Femur (tissue), 1 donor: ENCODE measurements around the gene RMI2.

ENCODE experiments used
- DNase-seq: peaks from one replicate; pipeline ENCODE4 v3.0.0-alpha.2; 2017

The RMI2 gene

GRCh38 chr16:11310634-11310977 is 34.7 kb upstream of the RMI2 start:
- DNase-seq = no peak

DNA sequence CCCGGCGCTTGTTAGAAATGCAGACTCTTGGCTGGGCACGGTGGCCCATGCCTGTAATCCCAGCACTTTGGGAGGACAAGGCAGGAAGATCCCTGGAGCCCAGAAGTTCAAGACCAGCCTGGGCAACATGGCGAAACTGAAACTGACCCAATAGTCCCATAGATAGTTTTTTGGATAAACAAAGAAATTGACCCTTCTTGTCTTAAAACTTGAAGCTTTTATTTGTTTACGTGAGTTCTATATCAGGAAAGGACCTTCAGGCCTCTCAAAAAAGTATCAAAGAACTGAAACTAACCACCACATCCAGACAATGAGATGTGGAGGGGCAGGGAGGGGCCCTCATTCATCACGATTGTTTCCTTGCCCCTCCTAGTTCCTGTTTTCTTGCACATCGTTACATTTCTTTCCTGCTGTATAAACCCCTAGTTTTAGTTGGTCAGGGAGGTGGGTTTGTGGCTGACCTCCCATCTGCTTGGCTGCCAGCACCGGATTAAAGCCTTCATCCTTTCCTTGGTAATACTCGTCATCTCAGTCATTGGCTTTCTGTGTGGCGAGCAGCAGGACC is 34.2 kb upstream of the RMI2 start:
- no peak for DNase-seq

- DNase-seq = no peak
These were observed 32.4 kb upstream of the RMI2 start for GRCh38 chr16:11312718-11313492.

DNA sequence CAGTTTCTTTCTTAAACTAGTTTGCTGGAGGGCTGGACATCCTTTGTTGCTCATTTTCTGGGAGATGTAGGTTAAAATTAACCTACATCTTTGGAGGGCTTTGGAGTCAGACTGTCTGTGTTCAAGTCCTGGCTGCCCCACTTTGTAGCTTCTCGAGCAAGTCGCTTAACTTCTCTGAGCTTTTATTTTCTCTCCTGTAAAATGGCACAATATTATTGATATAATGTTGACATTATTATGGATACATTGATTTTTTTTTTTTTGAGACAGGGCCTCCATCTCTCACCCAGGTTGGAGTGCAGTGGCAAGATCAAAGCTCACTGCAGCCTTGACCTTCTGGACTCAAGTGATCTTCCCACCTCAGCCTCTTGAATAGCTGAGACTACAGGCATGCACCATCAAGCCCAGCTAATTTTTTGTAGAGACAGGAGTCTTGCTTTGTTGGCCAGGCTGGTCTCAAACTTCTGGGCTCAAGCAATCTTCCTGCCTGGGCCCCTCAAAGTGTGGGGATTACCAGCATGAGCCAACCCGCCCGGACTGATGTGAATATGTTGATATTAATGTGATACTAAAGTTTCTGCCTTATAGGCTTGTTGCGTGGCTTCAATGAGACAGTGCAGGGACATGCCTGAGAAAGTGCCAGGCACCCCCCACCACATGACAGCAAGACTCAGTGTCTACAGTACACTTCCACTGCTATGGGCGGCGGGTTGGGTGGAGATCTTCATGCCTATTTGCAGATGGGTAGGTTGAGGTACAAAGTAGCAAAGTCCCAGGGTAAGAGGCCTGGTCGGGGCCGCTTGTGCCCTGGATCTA is 31.6 kb upstream of the RMI2 start:
- DNase-seq = no peak

DNA sequence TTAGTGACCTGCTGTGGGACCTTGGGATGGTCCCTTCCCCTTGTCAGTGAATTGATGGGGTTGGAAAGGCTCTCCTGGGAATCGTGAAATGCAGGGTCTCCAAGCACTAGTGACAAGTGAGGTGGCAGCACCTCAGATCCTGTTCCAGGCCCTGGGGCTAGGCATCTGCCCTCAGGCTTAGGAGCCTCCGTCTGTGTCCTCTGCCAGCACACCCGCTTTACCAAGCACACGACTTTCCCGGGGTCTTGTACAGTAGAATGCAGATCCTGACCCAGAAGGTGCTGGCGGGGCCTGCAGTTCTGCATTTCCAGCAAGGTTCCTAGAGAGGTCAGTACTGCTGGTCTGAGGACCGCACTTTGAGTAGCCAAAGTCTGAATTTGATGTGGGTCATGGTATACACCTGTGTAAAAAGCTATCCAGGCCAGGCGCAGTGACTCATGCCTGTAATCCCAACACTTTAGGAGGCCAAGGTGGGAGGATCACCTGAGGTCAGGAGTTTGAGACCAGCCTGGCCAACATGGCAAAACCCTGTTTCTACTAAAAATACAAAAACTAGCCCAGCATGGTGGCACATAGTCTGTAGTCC is 30.9 kb upstream of the RMI2 start:
- DNase-seq = no peak

- no peak for DNase-seq
These were observed 29.7 kb upstream of the RMI2 start for GRCh38 chr16:11315510-11315909.

DNA sequence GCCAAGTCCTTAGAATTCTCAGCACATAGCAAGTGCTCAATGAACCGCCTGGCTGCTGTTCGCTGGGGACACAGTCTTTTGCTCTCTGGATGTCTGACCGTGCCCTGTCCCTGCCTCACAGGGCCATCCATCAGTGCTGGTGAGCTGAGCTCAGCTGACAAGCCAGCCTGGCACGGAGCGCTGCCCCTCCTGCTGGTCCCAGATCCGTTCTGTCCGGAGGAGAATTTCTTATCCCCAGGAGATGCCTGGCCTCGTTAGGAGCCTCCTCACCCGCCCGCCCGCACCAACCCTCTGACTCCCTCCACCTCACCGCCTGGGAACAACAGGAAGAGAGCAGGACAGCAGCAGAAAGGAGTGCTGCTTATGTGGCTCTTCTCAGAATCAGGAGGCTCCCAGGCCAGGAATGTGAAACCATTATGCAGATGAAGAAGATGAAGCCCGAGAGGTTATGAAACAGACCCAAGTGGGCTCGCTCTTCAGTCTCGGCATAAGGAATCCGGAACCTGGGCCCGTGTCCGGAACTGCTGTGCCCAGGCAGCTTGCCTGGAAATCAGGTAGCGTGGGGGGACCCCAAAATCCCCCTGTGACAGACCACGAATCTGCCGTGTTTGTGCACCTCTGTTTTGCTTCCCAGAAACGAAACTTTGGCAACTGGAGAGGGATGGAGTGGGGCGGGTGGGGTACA is 28.8 kb upstream of the RMI2 start:
- no peak for DNase-seq

DNA sequence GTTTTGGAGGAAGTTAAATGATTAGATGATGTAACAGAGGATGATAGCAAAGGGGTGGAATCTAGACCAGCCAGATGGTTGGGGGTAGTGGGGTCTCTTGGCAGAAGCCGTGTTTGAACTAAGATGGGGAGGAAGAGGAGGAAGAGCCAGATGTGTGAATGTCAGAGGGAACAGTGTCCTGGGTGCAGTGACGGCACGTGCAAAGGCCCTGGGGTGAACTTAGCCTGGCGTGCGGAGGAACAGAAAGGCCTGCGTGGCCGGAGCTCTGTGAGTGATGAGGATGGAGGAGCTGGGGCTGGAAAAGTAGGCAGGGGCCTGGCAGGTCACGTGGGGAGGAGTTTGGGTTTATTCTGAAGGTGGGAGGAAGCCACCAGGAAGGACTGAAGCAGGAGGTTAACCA is 26.4 kb upstream of the RMI2 start:
- DNase-seq = no peak

- no peak for DNase-seq
These were observed 25.6 kb upstream of the RMI2 start for GRCh38 chr16:11319529-11320146.

GRCh38 chr16:11320170-11320569 is 25.1 kb upstream of the RMI2 start:
- DNase-seq = no peak

DNA sequence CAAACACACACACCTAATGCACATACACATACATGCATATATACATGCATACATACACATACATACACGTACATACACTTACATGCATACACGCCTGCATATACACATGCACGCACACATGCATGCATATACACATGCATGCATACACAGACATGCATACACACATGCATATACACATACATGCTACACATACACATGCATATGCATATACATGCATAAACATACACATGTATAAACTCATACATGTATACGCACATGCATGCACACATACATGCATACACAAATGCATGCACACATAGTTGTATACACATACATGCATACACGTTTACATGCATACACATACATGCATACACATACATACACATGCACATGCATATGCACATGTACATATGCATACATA is 23.6 kb upstream of the RMI2 start:
- no peak for DNase-seq

- DNase-seq = no peak
These were observed 22.4 kb upstream of the RMI2 start for GRCh38 chr16:11322823-11323222.

DNA sequence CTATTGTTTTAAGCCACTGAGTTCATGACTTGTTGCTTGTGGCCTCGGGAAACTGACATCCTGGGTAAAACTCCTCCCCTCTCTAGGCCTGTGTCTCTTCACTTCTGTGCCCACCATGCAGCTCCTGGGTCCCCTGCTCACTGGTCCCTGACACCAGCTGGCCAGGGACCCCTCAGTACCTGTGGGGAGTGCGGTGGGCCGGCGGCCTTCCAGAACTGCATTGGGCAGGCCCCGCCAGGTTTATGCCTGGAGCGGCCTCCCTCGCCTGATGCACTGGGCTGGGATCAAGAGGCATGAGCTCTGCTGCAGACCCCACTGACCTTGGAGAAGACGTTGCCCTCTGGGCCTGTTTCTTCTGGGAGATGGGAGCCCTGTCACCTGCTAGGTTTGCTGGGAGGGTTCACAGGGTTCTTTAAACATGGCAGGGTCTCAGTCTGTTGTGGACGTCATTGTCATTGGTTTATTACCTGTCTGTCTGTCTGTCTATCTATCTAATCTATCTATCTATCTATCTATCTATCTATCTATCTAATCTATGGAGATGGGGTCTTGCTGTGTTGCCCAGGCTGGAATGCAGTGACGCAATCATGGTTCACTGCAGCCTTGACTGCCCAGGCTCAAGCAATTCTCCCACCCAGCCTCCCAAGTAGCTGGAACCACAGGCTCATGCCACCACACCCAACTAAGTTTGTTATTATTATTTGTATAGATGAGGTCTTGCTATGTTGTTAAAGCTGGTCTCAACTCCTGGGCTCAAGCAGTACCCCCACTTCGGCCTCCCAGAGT is 21.5 kb upstream of the RMI2 start:
- DNase-seq = no peak

- DNase-seq = no peak
These were observed 19.7 kb upstream of the RMI2 start for GRCh38 chr16:11325404-11326083.

DNA sequence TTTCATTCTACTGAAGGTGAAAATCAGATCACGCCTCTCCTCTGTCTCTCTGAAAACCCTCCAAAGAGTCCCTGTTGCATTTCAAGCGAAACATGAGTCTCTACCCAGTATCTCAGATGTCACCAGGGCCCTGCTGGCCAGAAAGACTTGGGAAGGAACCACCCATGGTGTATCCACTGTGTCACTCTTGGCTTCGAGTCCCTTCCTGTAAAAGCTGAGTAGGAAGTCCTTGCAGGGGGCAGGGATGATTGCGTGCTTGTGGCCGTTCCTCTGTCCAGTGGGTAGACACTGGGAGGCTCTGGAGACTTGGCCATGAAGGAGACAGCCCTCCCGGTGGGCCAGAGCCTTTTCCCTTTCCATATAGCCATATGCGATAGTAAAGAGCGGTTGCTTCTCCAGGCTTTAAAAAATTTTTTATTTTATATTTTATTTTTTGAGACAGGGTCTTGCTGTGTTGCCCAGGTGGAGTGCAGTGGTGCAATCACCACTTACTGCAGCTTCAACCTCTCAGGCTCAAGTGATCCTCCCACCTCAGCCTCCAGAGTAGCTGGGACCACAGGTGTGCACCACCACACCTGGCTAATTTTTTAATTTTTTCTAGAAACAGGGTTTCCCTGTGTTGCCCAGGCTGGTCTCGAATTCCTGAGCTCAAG is 19.0 kb upstream of the RMI2 start:
- no peak for DNase-seq

DNA sequence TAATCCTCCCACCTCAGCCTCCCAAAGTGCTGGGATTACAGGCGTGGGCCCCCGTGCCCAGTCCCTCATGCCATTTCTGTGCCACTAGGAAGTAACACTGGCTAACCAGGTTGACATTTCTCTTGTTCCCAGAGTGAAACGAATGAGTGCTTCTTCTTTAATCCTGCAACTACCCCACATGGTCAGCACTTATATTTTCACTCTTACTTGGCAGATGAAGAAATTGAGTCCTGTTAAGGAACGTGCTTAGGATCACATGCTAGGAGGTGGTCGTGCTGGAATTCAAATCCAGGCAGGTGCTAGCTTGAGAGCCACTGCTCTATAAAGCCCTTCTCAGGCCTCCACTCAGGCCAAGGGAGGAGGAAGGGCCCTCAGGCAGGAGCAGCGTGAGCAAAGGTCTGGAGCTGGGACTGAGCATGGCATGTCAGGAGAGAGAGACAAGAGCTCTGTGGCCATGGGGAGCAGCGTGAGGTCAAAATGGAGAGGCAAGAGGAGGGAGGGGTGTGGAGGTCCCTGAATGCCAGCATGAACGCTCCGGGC is 18.5 kb upstream of the RMI2 start:
- DNase-seq = no peak

GRCh38 chr16:11327277-11328171 is 17.7 kb upstream of the RMI2 start:
- DNase-seq = no peak

- peak; percentile 74 for DNase-seq
These were observed 16.8 kb upstream of the RMI2 start for GRCh38 chr16:11328172-11329070.
